HG03558 (cell line): ENCODE results near the gene FCAMR.

Experiments used
- ATAC-seq: cut with Tn5 transposase; IDR thresholded peaks from one replicate; pipeline ENCODE4 v1.9.1; 2021; ENCODE audit warnings: moderate number of reproducible peaks; ENCODE audit not compliant: unreplicated experiment; ENCODE audit errors: extremely low read depth

The FCAMR gene

GRCh38 chr1:206915030-206915735 is 55.1 kb downstream of the FCAMR start:
- ATAC-seq, result no peak

GRCh38 chr1:206913766-206914537 is 56.3 kb downstream of the FCAMR start:
- ATAC-seq, result no peak

GRCh38 chr1:206912445-206913095 is 57.7 kb downstream of the FCAMR start:
- ATAC-seq, result no peak

- no peak for ATAC-seq
These were observed 59.1 kb downstream of the FCAMR start for GRCh38 chr1:206911064-206911663.

GRCh38 chr1:206909883-206910318 is 60.4 kb downstream of the FCAMR start:
- no peak for ATAC-seq

DNA sequence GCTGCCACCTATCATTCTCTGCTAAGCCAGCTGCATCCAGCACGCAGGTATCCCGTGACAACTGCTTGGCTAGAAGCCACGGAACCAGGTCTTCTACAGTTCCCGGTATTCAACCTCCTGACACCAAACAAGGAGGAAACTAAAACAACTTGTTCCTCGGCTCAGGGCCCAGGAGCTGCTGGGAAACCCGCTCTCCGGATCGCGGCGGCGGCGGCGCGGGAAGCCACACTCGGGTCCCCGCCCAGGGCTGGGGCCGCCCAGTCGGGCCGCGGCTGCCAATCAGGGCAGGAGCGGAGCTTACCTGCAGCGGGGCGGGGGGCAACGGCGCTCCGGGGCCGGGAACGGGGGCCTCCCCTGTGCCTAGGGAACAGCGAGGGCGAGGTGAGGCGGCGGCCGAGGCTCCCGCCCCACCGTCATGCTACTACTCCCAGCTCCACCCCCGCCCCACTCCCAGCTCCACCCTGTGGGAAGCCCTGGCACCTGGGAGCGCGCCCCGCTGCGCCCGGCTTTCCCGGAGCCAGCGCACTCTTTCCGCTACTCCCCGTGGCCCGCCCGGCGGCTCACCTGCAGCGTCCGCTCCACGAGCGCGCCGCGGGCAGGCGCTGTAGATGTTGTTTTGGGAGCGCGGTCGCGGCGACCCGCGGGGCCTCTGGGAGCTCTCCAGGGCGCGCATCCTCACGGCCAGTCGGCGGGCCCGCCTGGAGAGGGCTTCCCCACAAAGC is 60.9 kb downstream of the FCAMR start:
- ATAC-seq, result no peak

DNA sequence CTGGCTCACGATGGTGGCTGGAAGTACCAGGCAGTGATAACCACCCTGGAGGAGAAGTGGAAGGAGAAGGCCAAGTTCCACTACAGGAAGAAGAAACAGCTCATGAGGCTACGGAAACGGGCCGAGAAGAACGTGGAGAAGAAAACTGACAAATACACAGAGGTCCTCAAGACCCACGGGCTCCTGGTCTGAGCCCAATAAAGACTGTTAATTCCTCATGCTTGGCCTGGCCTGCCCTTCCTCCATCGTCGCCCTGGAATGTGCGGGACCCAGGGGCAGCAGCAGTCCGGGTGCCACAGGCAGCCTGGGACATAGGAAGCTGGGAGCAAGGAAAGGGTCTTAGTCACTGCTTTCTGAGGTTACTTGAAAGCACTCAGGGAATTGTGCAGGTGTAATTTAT is 62.2 kb downstream of the FCAMR start:
- ATAC-seq, result no peak
